HEK293 (cell line): ENCODE measurements around the gene ERBB4.

Experiments
- IKZF3 ChIP-seq: fragments of 450-650 bp; IDR thresholded peaks from 2 replicates; pipeline ENCODE4 v1.5.0; 2018; ENCODE audit warnings: missing biosample characterization, mild to moderate bottlenecking, missing genetic modification characterization, moderate library complexity
- OVOL3 ChIP-seq: fragments of 450-650 bp; formaldehyde crosslinking; IDR thresholded peaks from 2 replicates; pipeline ENCODE4 v1.5.1; 2016; ENCODE audit warnings: missing biosample characterization, missing genetic modification characterization
- SCRT1 ChIP-seq: fragments of 450-650 bp; formaldehyde crosslinking; IDR thresholded peaks from 2 replicates; pipeline ENCODE4 v1.5.1; 2016; ENCODE audit warnings: missing biosample characterization, missing genetic modification characterization, borderline replicate concordance
- YY1 ChIP-seq: fragments of 450-650 bp; formaldehyde crosslinking; IDR thresholded peaks from 2 replicates; pipeline ENCODE4 v1.5.1; 2018; ENCODE audit warnings: missing biosample characterization, missing genetic modification characterization
- ZBTB21 ChIP-seq: fragments of 450-650 bp; formaldehyde crosslinking; IDR thresholded peaks from 2 replicates; pipeline ENCODE4 v1.5.1; 2017; ENCODE audit warnings: missing biosample characterization, missing genetic modification characterization
- ZIC2 ChIP-seq: fragments of 450-650 bp; formaldehyde crosslinking; IDR thresholded peaks from 2 replicates; pipeline ENCODE4 v1.5.1; 2016; ENCODE audit warnings: missing biosample characterization, missing genetic modification characterization
- ZNF140 ChIP-seq: fragments of 450-650 bp; formaldehyde crosslinking; IDR thresholded peaks from 2 replicates; pipeline ENCODE4 v1.5.1; 2016; ENCODE audit warnings: missing biosample characterization, missing genetic modification characterization
- ZNF16 ChIP-seq: fragments of 450-650 bp; formaldehyde crosslinking; IDR thresholded peaks from 2 replicates; pipeline ENCODE4 v1.5.1; 2016; ENCODE audit warnings: low read depth, missing biosample characterization, missing genetic modification characterization
- ZNF211 ChIP-seq: fragments of 450-650 bp; formaldehyde crosslinking; IDR thresholded peaks from 2 replicates; pipeline ENCODE4 v1.5.1; 2016; ENCODE audit warnings: low read depth, missing biosample characterization, missing genetic modification characterization
- ZNF324 ChIP-seq: fragments of 450-650 bp; formaldehyde crosslinking; IDR thresholded peaks from 2 replicates; pipeline ENCODE4 v1.5.1; 2016; ENCODE audit warnings: missing biosample characterization, missing genetic modification characterization
- ZNF416 ChIP-seq: fragments of 450-650 bp; formaldehyde crosslinking; IDR thresholded peaks from 2 replicates; pipeline ENCODE4 v1.5.1; 2016; ENCODE audit warnings: missing biosample characterization, missing genetic modification characterization
- ZNF426 ChIP-seq: fragments of 450-650 bp; formaldehyde crosslinking; IDR thresholded peaks from 2 replicates; pipeline ENCODE4 v1.5.1; 2017; ENCODE audit warnings: missing biosample characterization, missing genetic modification characterization, mild to moderate bottlenecking, inconsistent platforms, moderate library complexity
- ZNF571 ChIP-seq: fragments of 450-650 bp; formaldehyde crosslinking; IDR thresholded peaks from 2 replicates; pipeline ENCODE4 v1.5.0; 2017; ENCODE audit warnings: missing biosample characterization, missing genetic modification characterization
- ZNF623 ChIP-seq: fragments of 450-650 bp; formaldehyde crosslinking; IDR thresholded peaks from 2 replicates; pipeline ENCODE4 v1.5.1; 2016; ENCODE audit warnings: missing biosample characterization, missing genetic modification characterization
- ZNF624 ChIP-seq: fragments of 450-650 bp; formaldehyde crosslinking; IDR thresholded peaks from 2 replicates; pipeline ENCODE4 v1.5.1; 2017; ENCODE audit warnings: missing biosample characterization, missing genetic modification characterization
- ZNF626 ChIP-seq: fragments of 450-650 bp; sonication (Bioruptor Pico); formaldehyde crosslinking; IDR thresholded peaks from 2 replicates; pipeline ENCODE4 v1.5.1; 2018; ENCODE audit warnings: missing biosample characterization, missing genetic modification characterization, inconsistent platforms
- ZNF768 ChIP-seq: fragments of 450-650 bp; formaldehyde crosslinking; IDR thresholded peaks from 2 replicates; pipeline ENCODE4 v1.5.1; 2018; ENCODE audit warnings: missing biosample characterization, mild to moderate bottlenecking, missing genetic modification characterization
- ZNF777 ChIP-seq: fragments of 450-650 bp; formaldehyde crosslinking; IDR thresholded peaks from 2 replicates; pipeline ENCODE4 v1.5.1; 2017; ENCODE audit warnings: missing biosample characterization, missing genetic modification characterization, borderline replicate concordance
- TF ChIP-seq, protein P1 (sequence below): fragments of 450-650 bp; formaldehyde crosslinking; IDR thresholded peaks from 2 replicates; pipeline ENCODE4 v1.5.1; 2017; ENCODE audit warnings: missing biosample characterization, missing genetic modification characterization
- TF ChIP-seq, protein P2 (sequence below): fragments of 450-650 bp; formaldehyde crosslinking; IDR thresholded peaks from 2 replicates; pipeline ENCODE4 v1.5.1; 2016; ENCODE audit warnings: missing biosample characterization, missing genetic modification characterization
- TF ChIP-seq, protein P3 (sequence below): fragments of 450-650 bp; formaldehyde crosslinking; IDR thresholded peaks from 2 replicates; pipeline ENCODE4 v1.5.1; 2016; ENCODE audit warnings: missing biosample characterization, missing genetic modification characterization
- TF ChIP-seq, protein P4 (sequence below): fragments of 450-650 bp; formaldehyde crosslinking; IDR thresholded peaks from 2 replicates; pipeline ENCODE4 v1.5.1; 2016; ENCODE audit warnings: missing biosample characterization, missing genetic modification characterization
- TF ChIP-seq, protein P5 (sequence below): fragments of 450-650 bp; formaldehyde crosslinking; IDR thresholded peaks from 2 replicates; pipeline ENCODE4 v1.5.1; 2016; ENCODE audit warnings: missing biosample characterization, missing genetic modification characterization
- TF ChIP-seq, protein P6 (sequence below): fragments of 450-650 bp; formaldehyde crosslinking; IDR thresholded peaks from 2 replicates; pipeline ENCODE4 v1.5.1; 2017; ENCODE audit warnings: missing biosample characterization, missing genetic modification characterization
- TF ChIP-seq, protein P7 (sequence below): fragments of 450-650 bp; formaldehyde crosslinking; IDR thresholded peaks from 2 replicates; pipeline ENCODE4 v1.5.1; 2016; ENCODE audit warnings: missing biosample characterization, missing genetic modification characterization
- TF ChIP-seq, protein P8 (sequence below): fragments of 450-650 bp; formaldehyde crosslinking; IDR thresholded peaks from 2 replicates; pipeline ENCODE4 v1.5.1; 2017; ENCODE audit warnings: missing biosample characterization, missing genetic modification characterization
- TF ChIP-seq, protein P9 (sequence below): sonication (generic); formaldehyde crosslinking; IDR thresholded peaks from 2 replicates; pipeline ENCODE4 v1.8.1; 2022; ENCODE audit warnings: mild to moderate bottlenecking, moderate library complexity, missing genetic modification reagents

Gene ERBB4

DNA sequence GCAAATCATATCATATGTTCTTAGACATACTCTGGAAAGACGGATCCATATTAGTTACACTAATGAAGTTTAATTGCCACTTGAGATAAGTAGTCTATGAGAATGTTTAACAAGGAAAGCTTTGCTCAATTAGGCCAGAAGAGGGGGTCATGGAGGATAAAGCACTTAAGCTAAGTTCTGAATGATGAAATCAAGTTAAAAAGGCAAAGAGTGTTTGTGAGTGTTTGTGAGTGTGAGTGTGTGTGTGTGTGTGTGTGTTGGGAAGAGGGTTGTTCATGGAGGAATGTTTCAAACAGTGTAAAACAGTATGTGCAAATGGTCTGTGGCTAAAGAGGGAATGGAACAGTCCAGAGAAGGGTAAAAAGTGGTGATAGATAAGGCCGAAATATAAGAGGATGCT, 360.9 kb downstream of the ERBB4 start (continued):
- TF ChIP-seq, protein P1, sequence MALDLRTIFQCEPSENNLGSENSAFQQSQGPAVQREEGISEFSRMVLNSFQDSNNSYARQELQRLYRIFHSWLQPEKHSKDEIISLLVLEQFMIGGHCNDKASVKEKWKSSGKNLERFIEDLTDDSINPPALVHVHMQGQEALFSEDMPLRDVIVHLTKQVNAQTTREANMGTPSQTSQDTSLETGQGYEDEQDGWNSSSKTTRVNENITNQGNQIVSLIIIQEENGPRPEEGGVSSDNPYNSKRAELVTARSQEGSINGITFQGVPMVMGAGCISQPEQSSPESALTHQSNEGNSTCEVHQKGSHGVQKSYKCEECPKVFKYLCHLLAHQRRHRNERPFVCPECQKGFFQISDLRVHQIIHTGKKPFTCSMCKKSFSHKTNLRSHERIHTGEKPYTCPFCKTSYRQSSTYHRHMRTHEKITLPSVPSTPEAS (tag by site-specific recombination), result peak; percentile 75
- no peak for TF ChIP-seq ZNF768 (tag by site-specific recombination)
- TF ChIP-seq, protein P2, sequence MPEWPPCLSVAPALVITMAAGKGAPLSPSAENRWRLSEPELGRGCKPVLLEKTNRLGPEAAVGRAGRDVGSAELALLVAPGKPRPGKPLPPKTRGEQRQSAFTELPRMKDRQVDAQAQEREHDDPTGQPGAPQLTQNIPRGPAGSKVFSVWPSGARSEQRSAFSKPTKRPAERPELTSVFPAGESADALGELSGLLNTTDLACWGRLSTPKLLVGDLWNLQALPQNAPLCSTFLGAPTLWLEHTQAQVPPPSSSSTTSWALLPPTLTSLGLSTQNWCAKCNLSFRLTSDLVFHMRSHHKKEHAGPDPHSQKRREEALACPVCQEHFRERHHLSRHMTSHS, result no peak; the same call in 1 of the 2 replicates
- no peak for TF ChIP-seq ZNF571 (tag by site-specific recombination)
- TF ChIP-seq, protein P3, sequence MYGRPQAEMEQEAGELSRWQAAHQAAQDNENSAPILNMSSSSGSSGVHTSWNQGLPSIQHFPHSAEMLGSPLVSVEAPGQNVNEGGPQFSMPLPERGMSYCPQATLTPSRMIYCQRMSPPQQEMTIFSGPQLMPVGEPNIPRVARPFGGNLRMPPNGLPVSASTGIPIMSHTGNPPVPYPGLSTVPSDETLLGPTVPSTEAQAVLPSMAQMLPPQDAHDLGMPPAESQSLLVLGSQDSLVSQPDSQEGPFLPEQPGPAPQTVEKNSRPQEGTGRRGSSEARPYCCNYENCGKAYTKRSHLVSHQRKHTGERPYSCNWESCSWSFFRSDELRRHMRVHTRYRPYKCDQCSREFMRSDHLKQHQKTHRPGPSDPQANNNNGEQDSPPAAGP (tag by site-specific recombination), result no peak
- no peak for TF ChIP-seq ZNF626 (tag by site-specific recombination)
- no peak for TF ChIP-seq ZIC2 (tag by site-specific recombination)
- TF ChIP-seq, protein P4, sequence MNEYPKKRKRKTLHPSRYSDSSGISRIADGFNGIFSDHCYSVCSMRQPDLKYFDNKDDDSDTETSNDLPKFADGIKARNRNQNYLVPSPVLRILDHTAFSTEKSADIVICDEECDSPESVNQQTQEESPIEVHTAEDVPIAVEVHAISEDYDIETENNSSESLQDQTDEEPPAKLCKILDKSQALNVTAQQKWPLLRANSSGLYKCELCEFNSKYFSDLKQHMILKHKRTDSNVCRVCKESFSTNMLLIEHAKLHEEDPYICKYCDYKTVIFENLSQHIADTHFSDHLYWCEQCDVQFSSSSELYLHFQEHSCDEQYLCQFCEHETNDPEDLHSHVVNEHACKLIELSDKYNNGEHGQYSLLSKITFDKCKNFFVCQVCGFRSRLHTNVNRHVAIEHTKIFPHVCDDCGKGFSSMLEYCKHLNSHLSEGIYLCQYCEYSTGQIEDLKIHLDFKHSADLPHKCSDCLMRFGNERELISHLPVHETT (tag by site-specific recombination), result no peak
- 0 out of 2 replicates have a peak, but pooled peaks have one; percentile 62 for TF ChIP-seq IKZF3 (tag by site-specific recombination)
- TF ChIP-seq ZNF416 (tag by site-specific recombination), result no peak
- TF ChIP-seq, protein P5, sequence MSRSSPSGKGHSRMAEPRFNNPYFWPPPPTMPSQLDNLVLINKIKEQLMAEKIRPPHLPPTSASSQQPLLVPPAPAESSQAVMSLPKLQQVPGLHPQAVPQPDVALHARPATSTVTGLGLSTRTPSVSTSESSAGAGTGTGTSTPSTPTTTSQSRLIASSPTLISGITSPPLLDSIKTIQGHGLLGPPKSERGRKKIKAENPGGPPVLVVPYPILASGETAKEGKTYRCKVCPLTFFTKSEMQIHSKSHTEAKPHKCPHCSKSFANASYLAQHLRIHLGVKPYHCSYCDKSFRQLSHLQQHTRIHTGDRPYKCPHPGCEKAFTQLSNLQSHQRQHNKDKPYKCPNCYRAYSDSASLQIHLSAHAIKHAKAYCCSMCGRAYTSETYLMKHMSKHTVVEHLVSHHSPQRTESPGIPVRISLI (tag by site-specific recombination), result no peak
- TF ChIP-seq ZNF623 (tag by site-specific recombination), result peak; percentile 88
- TF ChIP-seq ZNF211, result no peak
- TF ChIP-seq, protein P6, sequence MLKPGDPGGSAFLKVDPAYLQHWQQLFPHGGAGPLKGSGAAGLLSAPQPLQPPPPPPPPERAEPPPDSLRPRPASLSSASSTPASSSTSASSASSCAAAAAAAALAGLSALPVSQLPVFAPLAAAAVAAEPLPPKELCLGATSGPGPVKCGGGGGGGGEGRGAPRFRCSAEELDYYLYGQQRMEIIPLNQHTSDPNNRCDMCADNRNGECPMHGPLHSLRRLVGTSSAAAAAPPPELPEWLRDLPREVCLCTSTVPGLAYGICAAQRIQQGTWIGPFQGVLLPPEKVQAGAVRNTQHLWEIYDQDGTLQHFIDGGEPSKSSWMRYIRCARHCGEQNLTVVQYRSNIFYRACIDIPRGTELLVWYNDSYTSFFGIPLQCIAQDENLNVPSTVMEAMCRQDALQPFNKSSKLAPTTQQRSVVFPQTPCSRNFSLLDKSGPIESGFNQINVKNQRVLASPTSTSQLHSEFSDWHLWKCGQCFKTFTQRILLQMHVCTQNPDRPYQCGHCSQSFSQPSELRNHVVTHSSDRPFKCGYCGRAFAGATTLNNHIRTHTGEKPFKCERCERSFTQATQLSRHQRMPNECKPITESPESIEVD (tag by site-specific recombination), result peak; percentile 82
- TF ChIP-seq SCRT1 (tag by site-specific recombination), result no peak
- TF ChIP-seq, protein P7, sequence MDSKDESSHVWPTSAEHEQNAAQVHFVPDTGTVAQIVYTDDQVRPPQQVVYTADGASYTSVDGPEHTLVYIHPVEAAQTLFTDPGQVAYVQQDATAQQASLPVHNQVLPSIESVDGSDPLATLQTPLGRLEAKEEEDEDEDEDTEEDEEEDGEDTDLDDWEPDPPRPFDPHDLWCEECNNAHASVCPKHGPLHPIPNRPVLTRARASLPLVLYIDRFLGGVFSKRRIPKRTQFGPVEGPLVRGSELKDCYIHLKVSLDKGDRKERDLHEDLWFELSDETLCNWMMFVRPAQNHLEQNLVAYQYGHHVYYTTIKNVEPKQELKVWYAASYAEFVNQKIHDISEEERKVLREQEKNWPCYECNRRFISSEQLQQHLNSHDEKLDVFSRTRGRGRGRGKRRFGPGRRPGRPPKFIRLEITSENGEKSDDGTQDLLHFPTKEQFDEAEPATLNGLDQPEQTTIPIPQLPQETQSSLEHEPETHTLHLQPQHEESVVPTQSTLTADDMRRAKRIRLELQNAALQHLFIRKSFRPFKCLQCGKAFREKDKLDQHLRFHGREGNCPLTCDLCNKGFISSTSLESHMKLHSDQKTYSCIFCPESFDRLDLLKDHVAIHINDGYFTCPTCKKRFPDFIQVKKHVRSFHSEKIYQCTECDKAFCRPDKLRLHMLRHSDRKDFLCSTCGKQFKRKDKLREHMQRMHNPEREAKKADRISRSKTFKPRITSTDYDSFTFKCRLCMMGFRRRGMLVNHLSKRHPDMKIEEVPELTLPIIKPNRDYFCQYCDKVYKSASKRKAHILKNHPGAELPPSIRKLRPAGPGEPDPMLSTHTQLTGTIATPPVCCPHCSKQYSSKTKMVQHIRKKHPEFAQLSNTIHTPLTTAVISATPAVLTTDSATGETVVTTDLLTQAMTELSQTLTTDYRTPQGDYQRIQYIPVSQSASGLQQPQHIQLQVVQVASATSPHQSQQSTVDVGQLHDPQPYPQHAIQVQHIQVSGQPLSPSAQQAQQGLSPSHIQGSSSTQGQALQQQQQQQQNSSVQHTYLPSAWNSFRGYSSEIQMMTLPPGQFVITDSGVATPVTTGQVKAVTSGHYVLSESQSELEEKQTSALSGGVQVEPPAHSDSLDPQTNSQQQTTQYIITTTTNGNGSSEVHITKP (tag by site-specific recombination), result peak; percentile 93
- TF ChIP-seq ZNF324, result peak; percentile 72; the same call in 1 of the 2 replicates
- TF ChIP-seq, protein P8, sequence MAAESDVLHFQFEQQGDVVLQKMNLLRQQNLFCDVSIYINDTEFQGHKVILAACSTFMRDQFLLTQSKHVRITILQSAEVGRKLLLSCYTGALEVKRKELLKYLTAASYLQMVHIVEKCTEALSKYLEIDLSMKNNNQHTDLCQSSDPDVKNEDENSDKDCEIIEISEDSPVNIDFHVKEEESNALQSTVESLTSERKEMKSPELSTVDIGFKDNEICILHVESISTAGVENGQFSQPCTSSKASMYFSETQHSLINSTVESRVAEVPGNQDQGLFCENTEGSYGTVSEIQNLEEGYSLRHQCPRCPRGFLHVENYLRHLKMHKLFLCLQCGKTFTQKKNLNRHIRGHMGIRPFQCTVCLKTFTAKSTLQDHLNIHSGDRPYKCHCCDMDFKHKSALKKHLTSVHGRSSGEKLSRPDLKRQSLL, result no peak
- TF ChIP-seq YY1 (tag by site-specific recombination), result no peak
- no peak for TF ChIP-seq ZNF16 (tag by site-specific recombination)
- TF ChIP-seq ZNF624, result no peak
- TF ChIP-seq ZNF777 (tag by site-specific recombination), result no peak
- peak; percentile 33; the same call in 1 of the 2 replicates for TF ChIP-seq ZBTB21 (tag by site-specific recombination)
- TF ChIP-seq ZNF426 (tag by site-specific recombination), result no peak
- TF ChIP-seq ZNF140 (tag by site-specific recombination), result no peak
- TF ChIP-seq OVOL3 (tag by site-specific recombination), result no peak
- TF ChIP-seq, protein P9, sequence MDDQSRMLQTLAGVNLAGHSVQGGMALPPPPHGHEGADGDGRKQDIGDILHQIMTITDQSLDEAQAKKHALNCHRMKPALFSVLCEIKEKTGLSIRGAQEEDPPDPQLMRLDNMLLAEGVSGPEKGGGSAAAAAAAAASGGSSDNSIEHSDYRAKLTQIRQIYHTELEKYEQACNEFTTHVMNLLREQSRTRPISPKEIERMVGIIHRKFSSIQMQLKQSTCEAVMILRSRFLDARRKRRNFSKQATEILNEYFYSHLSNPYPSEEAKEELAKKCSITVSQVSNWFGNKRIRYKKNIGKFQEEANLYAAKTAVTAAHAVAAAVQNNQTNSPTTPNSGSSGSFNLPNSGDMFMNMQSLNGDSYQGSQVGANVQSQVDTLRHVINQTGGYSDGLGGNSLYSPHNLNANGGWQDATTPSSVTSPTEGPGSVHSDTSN, result no peak
